GM21723 (cell line): ENCODE results near the gene FERMT2.
"Not testable (repeated sequence)": the region's sequence is repeated elsewhere in the genome, so short reads cannot be mapped to it uniquely, and the experiment has no call there.

Experiments
- ATAC-seq: cut with Tn5 transposase; IDR thresholded peaks from one replicate; pipeline ENCODE4 v1.9.1; 2021; ENCODE audit warnings: mild to moderate bottlenecking, moderate library complexity; ENCODE audit not compliant: unreplicated experiment

The FERMT2 gene

DNA sequence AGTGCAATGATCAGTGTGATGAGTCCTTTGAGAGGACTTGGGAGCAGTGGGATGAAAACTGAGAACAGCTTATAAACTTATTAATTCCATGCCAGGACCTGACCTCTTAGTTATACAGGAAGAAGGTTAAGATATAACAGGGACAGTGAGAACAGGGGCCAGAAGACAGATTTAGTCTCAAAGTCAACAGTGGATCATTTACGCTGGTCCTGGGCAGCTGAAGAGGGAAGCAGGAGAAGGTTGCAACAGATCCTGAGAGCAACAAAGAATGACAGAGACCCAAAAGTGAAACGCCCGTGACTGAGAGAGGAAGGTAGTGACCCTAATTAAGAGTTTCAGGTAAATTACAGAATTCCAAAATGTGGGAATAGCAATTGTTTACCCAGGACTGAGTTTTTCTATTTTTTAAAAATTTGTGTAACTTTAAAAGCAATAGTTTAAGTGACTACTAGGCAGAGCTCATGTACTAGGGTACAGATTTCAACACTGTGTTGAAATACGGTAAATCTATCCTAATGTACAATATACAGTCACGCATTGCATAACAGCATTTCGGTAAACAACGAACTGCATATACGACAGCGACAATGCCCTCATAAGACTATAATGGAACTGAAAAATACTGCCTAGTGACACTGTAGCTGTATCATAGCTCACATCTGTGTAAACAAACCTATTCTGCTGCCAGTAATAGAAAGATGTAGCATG lies 81.8 kb downstream of the FERMT2 start:
- no peak for ATAC-seq

DNA sequence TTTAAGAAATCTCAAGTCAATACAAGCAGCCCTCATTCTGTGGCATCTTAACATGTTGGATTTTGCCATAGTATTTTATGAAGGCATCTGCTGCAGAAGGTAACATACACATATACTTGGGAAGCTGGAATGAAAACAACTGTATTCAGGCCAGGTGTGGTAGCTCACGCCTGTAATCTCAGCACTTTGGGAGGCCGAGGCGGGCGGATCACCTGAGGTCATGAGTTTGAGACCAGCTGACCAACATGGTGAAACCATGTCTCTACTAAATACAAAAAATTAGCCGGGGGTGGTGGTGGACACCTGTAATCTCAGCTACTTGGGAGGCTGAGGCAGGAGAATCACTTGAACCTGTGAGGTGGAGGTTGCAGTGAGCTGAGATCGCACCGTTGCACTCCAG lies 86.0 kb downstream of the FERMT2 start:
- not testable (repeated sequence) for ATAC-seq

DNA sequence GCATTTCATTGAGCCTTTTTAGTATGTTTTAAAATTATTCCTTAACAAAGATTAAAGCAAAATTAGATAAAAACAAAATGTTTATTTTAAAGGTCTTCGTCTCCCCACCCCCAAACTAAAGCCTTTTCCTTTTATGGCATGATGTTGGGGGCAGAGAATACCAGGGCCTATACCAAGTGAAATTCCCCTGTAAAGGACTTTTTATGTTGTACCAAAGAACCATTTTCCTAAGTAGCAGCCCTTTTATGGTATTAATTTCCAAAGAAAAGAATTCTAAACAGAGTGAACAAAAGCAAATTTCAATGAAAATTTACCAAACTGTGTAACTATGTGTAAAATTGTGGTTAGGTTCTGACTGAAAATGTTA lies 87.5 kb downstream of the FERMT2 start:
- no peak for ATAC-seq

DNA sequence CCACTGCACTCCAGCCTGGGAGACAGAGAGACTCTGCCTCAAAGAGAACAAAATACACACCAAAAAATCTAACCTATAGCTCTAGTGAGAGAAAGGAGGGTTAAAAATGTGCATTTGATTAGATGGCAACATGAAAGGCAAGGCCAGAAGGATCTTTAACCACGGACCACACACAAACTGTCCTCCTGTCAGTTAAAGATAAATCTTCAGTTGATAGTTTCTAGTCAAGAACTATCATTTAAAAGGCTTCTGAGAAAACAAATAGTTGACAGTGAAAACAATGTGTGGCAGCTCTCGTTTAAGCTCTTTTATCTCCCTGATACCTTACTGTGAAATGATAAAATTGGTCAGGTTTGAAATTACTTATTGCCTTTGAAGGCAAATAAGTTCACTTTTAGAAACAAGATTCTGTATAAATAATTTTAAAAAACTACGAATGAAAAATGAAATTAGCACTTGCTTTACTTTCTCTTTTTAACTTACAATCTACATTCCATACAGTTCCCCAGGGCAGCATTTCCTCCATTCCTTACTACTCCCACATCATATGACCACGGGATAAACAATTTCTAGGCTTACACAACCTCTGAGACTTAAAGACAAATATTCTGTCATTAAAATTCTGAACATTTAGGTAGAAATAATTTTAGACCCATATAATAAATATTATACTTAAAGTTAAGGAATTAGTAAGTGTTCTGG lies 88.1 kb downstream of the FERMT2 start:
- ATAC-seq: no peak

DNA sequence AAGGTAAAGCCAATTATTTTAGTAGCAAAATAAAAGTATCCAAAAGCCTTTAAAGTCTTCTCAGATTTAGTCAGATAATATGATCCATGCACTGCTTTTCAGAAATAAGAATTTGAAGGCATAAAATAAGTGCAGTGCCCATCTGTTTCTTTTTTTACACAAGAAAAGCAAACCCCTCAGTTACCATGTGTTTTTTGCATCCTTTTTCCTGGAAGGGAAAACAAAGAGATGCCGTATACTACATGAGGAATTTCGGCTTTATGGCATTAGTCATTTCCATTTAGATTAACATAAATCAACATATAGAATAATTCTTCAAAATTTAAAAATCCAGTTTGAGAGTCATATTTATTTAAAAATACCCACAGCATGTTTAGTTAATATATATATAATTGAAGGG lies 89.4 kb downstream of the FERMT2 start:
- no peak for ATAC-seq

DNA sequence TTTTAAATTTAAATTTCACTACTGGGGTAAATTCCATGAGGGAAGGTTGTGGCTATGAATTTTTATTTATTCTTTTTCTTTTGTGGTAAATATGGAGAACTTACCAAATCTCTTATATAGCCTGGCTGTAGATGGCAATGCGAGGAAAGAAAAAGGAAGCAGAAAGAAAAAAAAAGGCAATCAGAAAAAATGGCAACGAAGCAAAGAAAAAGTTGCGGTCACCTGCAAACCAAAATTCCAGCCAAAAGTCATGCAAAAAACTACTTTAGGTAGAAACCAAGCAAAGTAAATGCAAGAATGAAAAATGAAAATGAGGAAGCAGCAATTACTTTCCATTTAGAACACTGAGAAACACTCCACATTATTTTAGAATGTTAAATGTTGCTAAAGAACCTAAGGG lies 89.9 kb downstream of the FERMT2 start:
- no peak for ATAC-seq

DNA sequence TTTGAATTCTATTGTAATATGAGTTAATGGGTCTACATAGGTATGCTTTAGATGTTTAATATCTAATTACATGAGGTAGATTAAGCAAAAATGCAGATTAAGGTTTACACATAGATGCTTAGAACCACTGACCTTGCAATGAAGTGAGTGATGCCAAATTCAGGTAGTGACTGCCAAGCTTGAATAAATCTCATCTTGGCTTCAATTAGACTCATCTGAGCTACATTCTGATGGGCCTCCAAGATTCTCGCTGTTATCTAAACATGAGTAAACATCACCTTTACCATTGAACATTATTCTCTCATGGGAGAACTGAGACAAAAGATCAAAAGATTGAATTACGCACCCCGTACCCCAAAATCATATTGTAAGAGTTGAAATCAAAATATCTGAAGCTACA lies 90.6 kb downstream of the FERMT2 start:
- no peak for ATAC-seq

DNA sequence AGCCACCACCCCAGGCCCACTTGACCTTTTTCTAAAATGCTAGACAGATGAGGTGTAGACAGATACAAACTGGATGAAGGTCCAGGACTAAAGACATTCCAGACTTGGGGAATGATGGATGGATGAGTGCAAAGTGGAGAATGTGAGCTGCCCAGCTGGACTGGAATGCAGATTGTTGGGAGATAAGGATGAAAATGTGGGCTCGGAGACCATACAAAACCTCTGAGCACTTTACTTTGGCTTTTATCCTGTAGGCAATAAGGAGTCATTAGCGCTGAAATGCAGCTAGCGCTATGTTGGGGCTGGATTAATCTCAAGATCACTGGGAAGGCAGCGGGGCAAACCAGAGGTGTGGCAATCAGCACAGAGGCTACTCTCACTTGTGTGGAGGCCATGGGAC lies 94.7 kb downstream of the FERMT2 start:
- no peak for ATAC-seq

DNA sequence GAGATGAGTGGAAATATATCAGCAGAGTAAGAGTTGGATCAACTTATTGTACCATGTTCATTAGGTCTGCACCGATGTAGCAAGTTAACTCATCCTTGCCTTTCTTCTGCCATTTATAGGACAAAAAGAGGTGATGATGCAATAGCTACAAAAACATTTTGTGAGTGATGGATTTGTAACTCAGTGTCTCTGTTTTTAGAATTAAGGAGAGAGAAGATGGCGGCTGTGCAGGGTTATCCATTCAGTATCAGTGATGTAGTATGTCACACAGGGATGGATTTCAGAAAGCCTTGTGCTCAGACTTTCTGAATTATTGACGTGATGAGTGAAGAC lies 97.4 kb downstream of the FERMT2 start:
- no peak for ATAC-seq

DNA sequence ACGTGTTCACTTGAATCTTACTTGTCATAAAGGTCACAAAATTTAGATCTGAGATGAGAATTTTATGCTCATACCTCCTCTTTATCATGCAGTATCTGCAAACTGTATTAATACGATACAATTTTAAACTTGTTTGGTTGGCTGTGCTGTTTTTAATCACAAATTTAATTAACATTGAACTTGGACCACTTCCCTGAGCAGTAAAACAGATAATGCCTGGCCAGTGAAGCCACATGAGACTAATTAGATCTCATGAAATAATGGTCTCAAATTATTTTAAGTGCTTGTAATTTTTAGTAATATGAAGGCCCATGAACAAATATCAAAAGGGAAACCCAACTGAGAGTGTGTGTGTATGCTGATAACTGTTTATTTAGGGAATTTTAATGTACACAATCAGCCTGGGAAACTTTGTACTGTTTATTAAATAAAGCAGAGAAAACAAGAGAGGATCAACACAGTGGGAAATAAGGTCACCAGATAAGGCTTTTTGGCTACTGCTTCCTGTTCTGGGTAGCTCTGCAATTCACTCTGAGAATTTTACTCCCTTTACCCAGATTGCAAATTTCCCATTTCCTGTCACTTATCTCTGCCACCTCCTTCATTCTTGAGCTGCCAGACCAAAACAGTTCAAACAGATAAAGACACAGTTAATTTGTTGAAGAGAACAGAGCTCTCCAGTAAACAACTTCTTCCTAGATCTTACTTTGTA lies 97.9 kb downstream of the FERMT2 start:
- no peak for ATAC-seq

DNA sequence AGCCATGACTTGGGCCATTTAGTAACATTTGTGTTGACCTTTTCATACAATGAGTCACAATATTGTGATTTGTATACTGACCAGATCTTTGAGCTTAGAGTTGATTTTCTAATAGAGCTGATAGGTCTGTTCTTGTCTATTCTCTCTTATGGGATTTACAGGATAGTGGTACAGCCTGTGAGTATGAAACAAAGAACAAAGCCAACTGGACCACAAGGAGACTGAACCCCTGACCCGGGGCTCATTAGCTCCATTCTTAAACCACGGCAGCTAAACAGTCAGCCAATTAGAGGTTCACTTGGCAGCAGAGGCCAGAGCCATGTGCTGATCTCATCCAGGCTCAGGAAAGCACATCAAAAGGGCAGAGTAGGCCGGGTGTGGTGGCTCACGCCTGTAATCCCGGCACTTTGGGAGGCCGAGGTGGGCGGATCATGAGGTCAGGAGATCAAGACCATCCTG lies 100.4 kb downstream of the FERMT2 start:
- no peak for ATAC-seq

DNA sequence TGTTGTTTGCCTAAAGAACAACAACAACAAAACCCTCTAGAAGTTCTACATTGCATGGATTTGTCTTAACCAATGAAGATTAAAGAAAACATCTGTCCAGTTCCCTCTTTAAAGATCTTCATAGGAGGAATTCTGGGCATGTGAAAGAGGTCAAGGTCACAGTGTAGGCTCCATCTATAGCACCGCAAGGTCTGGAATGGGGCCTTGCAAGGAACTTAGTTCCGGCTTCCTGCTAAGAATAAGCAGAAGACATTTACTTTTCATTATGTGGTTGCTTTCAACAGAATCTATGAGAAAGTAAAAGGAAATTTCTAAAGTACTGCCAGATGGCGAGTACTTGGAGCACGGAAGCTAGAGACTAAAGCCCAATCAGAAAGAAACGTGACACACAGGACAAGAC lies 102.2 kb downstream of the FERMT2 start:
- no peak for ATAC-seq

DNA sequence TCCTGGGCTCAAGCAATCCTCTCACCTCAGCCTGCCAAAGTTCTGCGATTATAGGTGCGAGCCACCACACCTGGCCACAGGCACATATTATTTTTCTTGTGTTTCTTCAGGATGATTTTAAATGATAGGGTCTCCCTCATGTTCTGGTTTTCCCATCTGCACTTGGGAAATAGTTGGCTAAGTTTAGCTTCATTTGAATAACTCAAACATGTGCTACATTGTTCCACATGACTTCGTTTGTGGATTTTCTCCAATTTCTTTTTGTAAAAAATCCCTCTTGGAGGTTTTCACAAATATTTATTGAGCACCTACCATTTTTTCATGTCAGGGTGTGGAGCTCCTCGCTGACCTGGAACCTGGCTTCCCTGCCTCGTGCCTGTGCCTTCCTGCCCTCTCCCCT lies 104.3 kb downstream of the FERMT2 start:
- no peak for ATAC-seq

DNA sequence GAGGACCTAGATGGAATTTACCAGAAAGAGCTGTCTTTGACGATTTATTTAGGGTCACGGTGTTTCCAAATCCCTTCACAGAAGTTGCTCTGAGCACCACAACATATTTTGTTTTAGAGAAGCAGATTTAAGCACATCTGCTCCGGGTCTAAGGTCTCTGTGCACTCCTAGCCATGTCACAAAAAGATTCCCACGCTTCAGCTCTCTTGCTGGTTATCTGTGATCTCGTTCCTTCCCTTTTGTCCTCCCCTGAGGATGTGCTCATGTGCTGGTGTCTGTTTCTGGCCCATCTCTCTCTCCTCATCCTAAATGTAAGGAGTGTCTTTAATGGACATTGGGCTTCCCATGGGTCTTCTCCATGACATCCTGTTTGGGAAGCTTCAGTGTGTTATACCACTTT lies 105.8 kb downstream of the FERMT2 start:
- no peak for ATAC-seq

DNA sequence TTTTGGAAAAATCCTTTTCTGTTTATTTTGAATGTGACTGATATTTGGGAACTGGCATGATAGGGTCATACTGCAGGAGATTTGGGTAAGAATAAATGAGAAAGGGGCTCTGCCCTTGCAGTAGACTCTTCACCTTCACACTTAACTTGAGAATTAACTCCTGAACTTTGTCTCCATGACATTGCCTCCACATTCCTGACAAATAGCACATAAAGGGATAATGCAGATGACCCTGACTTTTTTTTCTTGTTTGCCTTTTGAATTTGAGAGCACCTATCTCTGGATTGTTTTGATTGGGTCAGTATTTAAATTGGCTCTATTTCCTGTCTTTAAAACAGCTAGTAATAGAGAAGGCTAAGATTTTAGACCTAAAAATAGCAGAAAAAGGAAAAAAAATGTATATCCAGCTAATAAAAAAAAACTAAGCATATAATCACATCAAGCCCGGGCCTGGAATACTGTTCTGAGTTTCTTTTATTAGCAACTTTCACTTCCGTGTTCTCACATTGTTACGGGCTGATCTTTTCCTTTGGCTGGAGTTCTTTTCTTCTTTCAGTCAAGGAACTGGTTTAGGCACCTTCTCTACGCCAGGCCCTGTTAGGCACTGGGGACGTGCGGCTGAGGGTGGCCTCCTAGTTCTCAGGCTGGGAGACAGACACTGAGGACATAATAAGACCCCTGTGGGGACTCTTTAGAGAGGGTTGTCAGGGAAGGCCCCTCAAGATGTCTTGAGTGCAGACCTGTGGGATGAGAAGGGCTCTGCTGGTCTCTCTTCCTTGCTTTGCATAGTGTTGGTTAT lies 106.4 kb downstream of the FERMT2 start:
- ATAC-seq: no peak

DNA sequence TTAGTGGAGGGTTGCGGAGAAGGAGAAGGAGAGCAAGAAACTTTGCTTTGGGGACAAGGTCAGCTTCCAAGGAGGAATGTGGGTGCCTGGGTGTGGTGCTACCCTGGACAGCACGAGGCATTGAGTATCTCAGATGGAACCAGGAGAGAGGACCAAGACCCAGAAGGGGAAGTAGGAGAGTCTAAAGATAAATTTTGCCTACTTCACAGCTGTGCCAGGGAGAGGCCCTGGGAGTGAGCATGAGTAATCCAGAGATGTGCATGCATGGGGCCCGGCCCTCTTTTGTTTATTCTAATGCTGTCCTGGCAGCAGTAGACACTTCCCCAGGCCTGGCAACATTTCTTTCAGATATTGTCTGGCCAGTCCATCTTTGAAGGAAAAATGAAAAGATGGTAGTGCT lies 110.0 kb downstream of the FERMT2 start:
- ATAC-seq: no peak

DNA sequence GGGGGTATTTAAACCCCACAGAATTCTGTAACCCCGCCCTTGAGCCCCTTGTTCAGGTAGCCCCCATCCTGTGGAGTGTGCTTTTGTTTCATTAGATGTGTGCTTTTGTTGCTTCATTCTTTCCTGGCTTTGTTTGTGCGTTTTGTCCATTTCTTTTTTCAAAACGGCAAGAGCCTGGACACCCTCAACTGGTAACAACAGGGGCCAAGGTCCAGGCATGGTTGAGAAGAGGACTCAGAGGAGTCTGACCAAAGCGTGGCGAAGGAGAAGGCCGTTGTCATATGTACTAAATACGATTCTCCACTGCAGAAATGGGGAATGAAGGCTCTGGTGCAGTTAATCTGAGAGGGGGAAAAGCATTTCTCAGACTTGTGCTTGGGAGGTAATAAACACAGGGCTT lies 113.4 kb downstream of the FERMT2 start:
- no peak for ATAC-seq

DNA sequence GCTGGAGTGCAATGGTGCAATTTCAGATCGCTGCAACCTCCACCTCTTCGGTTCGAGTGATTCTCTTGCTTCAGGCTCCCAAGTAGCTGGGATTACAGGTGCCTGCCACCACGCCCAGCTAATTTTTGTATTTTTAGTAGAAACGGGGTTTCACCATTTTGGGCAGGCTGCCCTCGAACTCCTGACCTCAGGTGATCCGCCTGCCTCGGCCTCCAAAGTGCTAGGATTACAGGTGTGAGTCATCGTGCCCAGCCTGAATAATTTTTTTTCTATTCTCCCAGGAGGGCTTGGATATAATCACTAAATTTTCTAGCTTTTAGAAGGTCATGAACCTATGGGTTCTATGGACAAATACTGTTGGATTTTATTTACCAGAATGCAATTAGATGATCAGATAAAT lies 114.8 kb downstream of the FERMT2 start:
- no peak for ATAC-seq

DNA sequence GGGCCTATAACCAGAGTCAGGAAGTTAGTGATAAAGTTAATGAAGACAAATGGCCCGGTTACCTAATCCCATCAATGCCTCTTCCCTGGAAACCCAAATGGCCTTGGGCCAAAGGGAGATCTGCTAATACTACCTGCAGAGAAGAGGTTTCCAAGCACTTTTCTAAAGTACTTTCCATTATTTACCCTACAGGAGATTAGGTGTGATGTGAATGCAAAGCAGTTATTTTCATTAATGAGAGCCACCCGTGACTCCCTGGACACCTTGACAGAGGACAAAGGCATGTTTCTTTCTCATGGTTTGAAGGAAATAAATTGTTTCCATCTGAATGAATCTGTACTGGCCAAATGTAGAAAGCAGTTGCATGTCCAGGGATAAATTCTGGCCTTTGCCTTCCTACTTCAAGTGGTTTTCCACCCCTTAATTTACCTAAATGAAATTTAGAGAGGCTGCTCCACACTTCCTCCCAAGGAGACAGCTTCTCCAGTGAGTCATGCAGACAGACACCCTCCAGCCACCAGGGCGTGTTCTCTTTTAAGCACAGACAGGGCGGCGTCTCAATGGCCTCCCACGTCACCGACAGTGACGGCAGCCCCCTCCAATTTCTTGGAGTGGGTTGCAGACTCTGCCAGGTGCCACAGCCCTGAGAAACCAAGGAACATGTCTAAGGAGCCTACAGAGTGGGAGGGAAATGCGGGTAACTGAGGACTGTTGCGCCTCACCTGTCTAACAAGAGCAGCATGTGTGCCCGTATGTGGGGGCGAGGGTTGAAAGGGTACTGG lies 115.5 kb downstream of the FERMT2 start:
- ATAC-seq: no peak

DNA sequence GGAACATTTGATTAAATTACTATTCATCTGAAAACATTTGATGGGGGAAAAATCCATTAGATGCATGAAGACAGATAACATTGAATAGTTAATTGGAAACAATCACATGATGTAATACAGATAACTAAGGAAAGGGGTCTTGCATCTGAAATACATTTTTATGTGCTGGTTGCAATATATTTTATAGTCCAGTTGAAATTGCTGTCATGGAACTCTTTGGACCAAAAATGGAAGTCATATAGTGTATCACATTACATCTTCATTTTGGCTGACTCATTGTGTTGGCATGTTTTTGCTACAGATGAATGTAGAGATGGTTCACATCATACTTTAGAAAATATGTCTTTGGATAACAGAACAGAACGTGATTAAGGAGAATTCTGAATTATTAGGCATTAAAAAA lies 116.4 kb downstream of the FERMT2 start:
- ATAC-seq: no peak

DNA sequence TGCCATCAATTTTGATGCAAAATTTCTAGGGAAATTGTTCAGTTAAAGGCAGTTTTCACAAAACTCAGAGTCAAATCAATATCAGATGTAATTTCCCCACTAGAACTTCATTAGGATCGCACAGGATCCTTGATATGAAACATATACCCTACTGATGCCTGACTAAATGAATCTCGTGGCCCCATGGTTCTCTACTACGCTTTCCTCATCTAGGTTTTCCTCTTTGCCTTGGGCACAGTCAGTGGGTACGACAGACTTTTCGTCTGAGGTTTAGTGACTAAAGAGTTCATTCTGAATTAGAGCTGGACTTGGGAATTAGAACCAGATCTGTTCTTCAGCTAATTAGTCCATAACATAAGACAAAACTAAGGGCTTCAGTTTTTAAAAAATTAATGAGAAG lies 117.0 kb downstream of the FERMT2 start:
- ATAC-seq: no peak
